Astrocyte (in vitro differentiated cells and primary cell): ENCODE results near the gene AOAH. TPM values are rescaled to one million over a fixed set of nuclear protein-coding genes. Genes with fewer than 3 reads are reported as not detected.

Experiments used
- DNase-seq: peaks from one replicate; pipeline ENCODE4 v3.0.0-alpha.2; 2010; ENCODE audit warnings: low read depth
- FAIRE-seq: peaks from 2 replicates; lab custom pipeline; 2011; peaks lifted over from hg19 to GRCh38; lab: Jason Lieb, UNC
- H2AFZ ChIP-seq: 2 replicates; pipeline ENCODE4 v1.6.0; 2012; ENCODE audit warnings: low read depth, low read length, inconsistent platforms
- H3K27ac ChIP-seq: 2 replicates; pipeline ENCODE4 v1.5.1; 2011; ENCODE audit warnings: low read depth, low read length, inconsistent platforms
- H3K27me3 ChIP-seq: 2 replicates; pipeline ENCODE4 v1.6.0; 2011; ENCODE audit warnings: low read length, inconsistent platforms; ENCODE audit not compliant: insufficient read depth
- H3K36me3 ChIP-seq: 2 replicates; pipeline ENCODE4 v1.5.1; 2011; ENCODE audit warnings: low read length, inconsistent platforms; ENCODE audit not compliant: insufficient read depth
- H3K4me1 ChIP-seq: 2 replicates; pipeline ENCODE4 v1.5.1; 2011; ENCODE audit warnings: low read length, inconsistent platforms; ENCODE audit not compliant: insufficient read depth
- H3K4me2 ChIP-seq: 2 replicates; pipeline ENCODE4 v1.6.0; 2012; ENCODE audit warnings: low read length, inconsistent platforms
- H3K4me3 ChIP-seq: 2 replicates; pipeline ENCODE4 v1.5.1; 2011; ENCODE audit warnings: low read depth, mild to moderate bottlenecking, low read length, inconsistent platforms; ENCODE audit not compliant: insufficient read depth
- H3K79me2 ChIP-seq: 2 replicates; pipeline ENCODE4 v1.6.0; 2012; ENCODE audit warnings: mild to moderate bottlenecking, low read length, inconsistent platforms; ENCODE audit not compliant: insufficient read depth
- H3K9ac ChIP-seq: 2 replicates; pipeline ENCODE4 v1.6.0; 2012; ENCODE audit warnings: mild to moderate bottlenecking, low read length, inconsistent platforms
- H3K9me3 ChIP-seq: 2 replicates; pipeline ENCODE4 v1.5.1; 2012; ENCODE audit warnings: low read depth, mild to moderate bottlenecking, low read length, inconsistent platforms; ENCODE audit not compliant: insufficient read depth
- H4K20me1 ChIP-seq: 2 replicates; pipeline ENCODE4 v1.6.0; 2012; ENCODE audit warnings: low read length, inconsistent platforms; ENCODE audit not compliant: insufficient read depth
- H3K27ac Mint-ChIP-seq: one replicate; pipeline ENCODE4 v1.8.0; 2021; ENCODE audit warnings: mild to moderate bottlenecking, mixed read lengths; ENCODE audit not compliant: unreplicated experiment
- H3K27me3 Mint-ChIP-seq: one replicate; pipeline ENCODE4 v1.8.0; 2021; ENCODE audit warnings: low read depth, mixed read lengths; ENCODE audit not compliant: unreplicated experiment
- H3K36me3 Mint-ChIP-seq: one replicate; pipeline ENCODE4 v1.8.0; 2021; ENCODE audit warnings: low read depth, mixed read lengths; ENCODE audit not compliant: unreplicated experiment
- H3K4me1 Mint-ChIP-seq: one replicate; pipeline ENCODE4 v1.8.0; 2021; ENCODE audit warnings: low read depth, mixed read lengths; ENCODE audit not compliant: unreplicated experiment
- H3K4me3 Mint-ChIP-seq: one replicate; pipeline ENCODE4 v1.8.0; 2021; ENCODE audit warnings: mild to moderate bottlenecking, moderate library complexity, mixed read lengths; ENCODE audit not compliant: unreplicated experiment
- H3K9me3 Mint-ChIP-seq: one replicate; pipeline ENCODE4 v1.8.0; 2021; ENCODE audit warnings: mild to moderate bottlenecking, mixed read lengths; ENCODE audit not compliant: unreplicated experiment
- EZH2 ChIP-seq: IDR thresholded peaks from 2 replicates; pipeline ENCODE4 v1.6.1; 2012; ENCODE audit warnings: mild to moderate bottlenecking, low read length, inconsistent platforms; ENCODE audit not compliant: insufficient read depth
- total RNA-seq: library from RNA; stranded (reverse); gene quantifications from 2 replicates; pipeline ENCODE4 v1.2.1, GENCODE V29; 2021
- TF ChIP-seq, protein P1 (sequence below): IDR thresholded peaks from 2 replicates; pipeline ENCODE4 v1.5.1; 2011; ENCODE audit warnings: low read depth, mild to moderate bottlenecking, inconsistent platforms, low read length, moderate library complexity; ENCODE audit not compliant: insufficient read depth

AOAH gene
- total RNA-seq, 1 donor from 2014 or later: not detected

DNA sequence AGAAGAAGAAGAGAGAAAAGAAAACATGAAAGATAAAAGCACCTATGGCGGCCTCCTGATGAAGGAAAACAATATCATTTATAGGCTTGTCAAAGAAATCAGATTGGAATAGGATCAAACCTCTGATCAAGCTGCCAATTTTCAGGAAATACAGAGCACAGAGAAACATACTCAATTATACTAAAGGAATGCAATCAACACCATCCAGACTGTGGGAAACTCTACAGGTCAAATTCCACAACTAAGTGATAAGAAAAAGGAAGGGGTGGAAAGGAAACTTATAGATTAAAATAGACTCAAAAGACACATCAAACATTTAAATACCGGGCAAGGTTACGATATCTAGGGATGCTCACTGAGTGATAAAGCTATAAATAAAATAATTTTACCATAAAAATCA lies 39.3 kb downstream of the AOAH start:
- H3K4me3 ChIP-seq: no peak overlapping the region

DNA sequence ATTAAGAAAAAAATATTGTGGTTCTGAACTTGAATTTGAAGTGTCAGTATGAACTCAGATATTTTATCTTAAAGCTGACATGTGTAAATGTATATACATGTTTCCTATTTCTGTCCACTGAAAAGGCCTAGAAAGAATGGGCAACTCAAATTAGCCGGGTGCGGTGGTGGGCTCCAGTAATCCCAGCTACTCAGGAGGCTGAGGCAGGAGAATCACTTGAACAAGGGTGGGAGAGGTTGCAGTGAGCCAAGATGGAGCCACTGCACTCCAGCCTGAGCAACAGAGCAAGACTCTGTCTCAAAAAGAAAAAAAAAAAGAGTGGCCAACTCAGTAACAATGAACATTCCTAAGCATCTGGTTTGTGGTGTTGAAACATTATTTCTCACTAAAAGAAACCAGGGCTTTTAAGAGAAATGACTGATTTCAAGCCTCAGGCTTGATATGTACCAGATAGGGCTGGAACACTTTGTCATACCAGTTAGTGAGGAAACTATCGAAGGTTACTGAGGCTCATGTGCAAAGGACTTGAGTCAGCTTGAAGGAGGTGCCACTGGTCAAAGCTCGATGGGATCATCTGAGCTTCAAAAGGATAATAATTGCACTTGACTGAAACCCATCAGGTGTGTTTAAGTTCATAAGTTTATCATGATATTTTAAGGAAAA lies 40.5 kb downstream of the AOAH start:
- H3K9me3 Mint-ChIP-seq: no peaks in the 10 kb centered on the region
- H3K4me3 Mint-ChIP-seq: no peak overlapping the region
- peaks cover 42% of the 10 kb centered on the region for H3K4me1 Mint-ChIP-seq
- peaks cover 9% of the 10 kb centered on the region for H3K4me1 ChIP-seq
- no peaks in the 10 kb centered on the region for H4K20me1 ChIP-seq
- FAIRE-seq (no peak), DNase-seq (peak; percentile 73)
- H3K27ac ChIP-seq: no peak overlapping the region
- H3K36me3 ChIP-seq: no peaks in the 10 kb centered on the region
- no peak overlapping the region for H3K4me3 ChIP-seq
- H3K79me2 ChIP-seq: no peaks in the 10 kb centered on the region
- no peaks in the 10 kb centered on the region for H3K27me3 ChIP-seq
- no peak overlapping the region for H2AFZ ChIP-seq
- H3K9me3 ChIP-seq: no peaks in the 10 kb centered on the region
- TF ChIP-seq, protein P1, sequence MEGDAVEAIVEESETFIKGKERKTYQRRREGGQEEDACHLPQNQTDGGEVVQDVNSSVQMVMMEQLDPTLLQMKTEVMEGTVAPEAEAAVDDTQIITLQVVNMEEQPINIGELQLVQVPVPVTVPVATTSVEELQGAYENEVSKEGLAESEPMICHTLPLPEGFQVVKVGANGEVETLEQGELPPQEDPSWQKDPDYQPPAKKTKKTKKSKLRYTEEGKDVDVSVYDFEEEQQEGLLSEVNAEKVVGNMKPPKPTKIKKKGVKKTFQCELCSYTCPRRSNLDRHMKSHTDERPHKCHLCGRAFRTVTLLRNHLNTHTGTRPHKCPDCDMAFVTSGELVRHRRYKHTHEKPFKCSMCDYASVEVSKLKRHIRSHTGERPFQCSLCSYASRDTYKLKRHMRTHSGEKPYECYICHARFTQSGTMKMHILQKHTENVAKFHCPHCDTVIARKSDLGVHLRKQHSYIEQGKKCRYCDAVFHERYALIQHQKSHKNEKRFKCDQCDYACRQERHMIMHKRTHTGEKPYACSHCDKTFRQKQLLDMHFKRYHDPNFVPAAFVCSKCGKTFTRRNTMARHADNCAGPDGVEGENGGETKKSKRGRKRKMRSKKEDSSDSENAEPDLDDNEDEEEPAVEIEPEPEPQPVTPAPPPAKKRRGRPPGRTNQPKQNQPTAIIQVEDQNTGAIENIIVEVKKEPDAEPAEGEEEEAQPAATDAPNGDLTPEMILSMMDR: no peak
- TF ChIP-seq EZH2: no peak
- no peak overlapping the region for H3K9ac ChIP-seq
- no peak overlapping the region for H3K4me2 ChIP-seq
- peak overlapping the region; percentile 37 for H3K27ac Mint-ChIP-seq
- no peaks in the 10 kb centered on the region for H3K36me3 Mint-ChIP-seq
- H3K27me3 Mint-ChIP-seq: no peaks in the 10 kb centered on the region

More for the DNA sequence above, 39.3 kb downstream of the AOAH start:
- H3K27me3 Mint-ChIP-seq: no peaks in the 10 kb centered on the region
- H3K27ac ChIP-seq: no peak overlapping the region
- peaks cover 9% of the 10 kb centered on the region for H3K4me1 ChIP-seq
- H3K4me2 ChIP-seq: no peak overlapping the region
- no peaks in the 10 kb centered on the region for H3K79me2 ChIP-seq
- no peaks in the 10 kb centered on the region for H3K36me3 Mint-ChIP-seq
- TF ChIP-seq, protein P1: no peak
- TF ChIP-seq EZH2: no peak
- no peaks in the 10 kb centered on the region for H4K20me1 ChIP-seq
- no peaks in the 10 kb centered on the region for H3K36me3 ChIP-seq
- H3K27ac Mint-ChIP-seq: peak overlapping the region; percentile 67
- no peaks in the 10 kb centered on the region for H3K27me3 ChIP-seq
- peaks cover 42% of the 10 kb centered on the region for H3K4me1 Mint-ChIP-seq
- H3K9ac ChIP-seq: no peak overlapping the region
- DNase-seq (no peak), FAIRE-seq (no peak)
- no peaks in the 10 kb centered on the region for H3K9me3 Mint-ChIP-seq
- no peak overlapping the region for H2AFZ ChIP-seq
- no peak overlapping the region for H3K4me3 Mint-ChIP-seq
- no peaks in the 10 kb centered on the region for H3K9me3 ChIP-seq

DNA sequence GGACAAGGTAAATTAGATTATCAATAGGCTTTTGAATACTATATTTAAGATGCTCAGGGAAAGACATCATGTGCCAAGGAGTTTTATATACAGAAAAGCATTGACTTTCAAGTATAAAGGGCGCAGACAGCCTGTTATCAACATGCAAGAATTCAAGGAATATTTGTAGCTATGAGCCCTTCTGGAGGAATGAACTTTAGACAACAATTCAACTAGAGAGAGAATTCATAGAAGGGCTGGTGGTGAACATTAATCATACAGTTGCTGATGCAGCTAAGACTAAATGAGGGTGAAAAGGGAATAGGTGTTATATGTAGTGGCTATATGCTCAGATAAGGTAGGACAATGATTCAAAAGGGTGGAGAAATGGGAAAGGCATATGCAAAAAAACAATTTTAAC lies 41.2 kb downstream of the AOAH start:
- no peak overlapping the region for H2AFZ ChIP-seq
- no peaks in the 10 kb centered on the region for H3K79me2 ChIP-seq
- H3K4me1 ChIP-seq: peaks cover 9% of the 10 kb centered on the region
- no peak overlapping the region for H3K4me3 ChIP-seq
- H3K27ac ChIP-seq: no peak overlapping the region
- Mint-ChIP-seq H3K4me3 (no peak overlapping the region), H3K4me1 (peaks cover 44% of the 10 kb centered on the region), H3K27ac (no peak overlapping the region), H3K9me3 (no peaks in the 10 kb centered on the region), H3K27me3 (no peaks in the 10 kb centered on the region), H3K36me3 (no peaks in the 10 kb centered on the region)
- H3K4me2 ChIP-seq: no peak overlapping the region
- peak; percentile 59 for DNase-seq
- FAIRE-seq: no peak
- H3K27me3 ChIP-seq: no peaks in the 10 kb centered on the region
- no peaks in the 10 kb centered on the region for H3K9me3 ChIP-seq
- H3K36me3 ChIP-seq: no peaks in the 10 kb centered on the region
- no peak for TF ChIP-seq EZH2
- TF ChIP-seq, protein P1: no peak
- H3K9ac ChIP-seq: no peak overlapping the region
- no peaks in the 10 kb centered on the region for H4K20me1 ChIP-seq
